ELR (cell line): Measurements from ENCODE around the gene CARNS1.
"Not testable (repeated sequence)": the region's sequence is repeated elsewhere in the genome, so short reads cannot be mapped to it uniquely, and the experiment has no call there.

Source experiments
- DNase-seq: peaks from one replicate; pipeline ENCODE4 v3.0.0-alpha.2; 2015; ENCODE audit warnings: low read depth

The CARNS1 gene

GRCh38 chr11:67409781-67410368 is 5.6 kb upstream of the CARNS1 start:
- DNase-seq: no peak

DNA sequence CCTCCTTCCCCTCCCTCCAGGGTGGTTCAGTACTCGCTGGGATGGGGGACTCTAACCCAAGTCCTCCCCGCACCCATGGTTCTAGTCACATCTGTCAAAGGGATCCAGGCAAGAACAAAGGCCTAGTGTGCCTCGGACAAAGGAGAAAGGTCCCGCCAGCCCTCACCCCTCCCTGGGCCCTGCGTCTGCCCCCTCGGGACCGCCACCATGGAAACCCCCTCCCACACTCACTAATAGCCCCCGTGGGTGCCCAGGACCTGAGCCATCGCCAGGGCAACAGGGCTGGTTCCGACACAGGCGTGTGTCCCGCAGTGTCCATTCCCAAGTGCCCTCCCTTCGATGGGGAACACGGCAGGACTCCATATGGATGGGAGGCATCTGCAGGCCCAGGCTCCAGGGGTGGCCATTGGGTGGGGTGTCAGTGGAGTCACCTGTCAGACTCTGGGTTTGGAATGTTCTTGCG is 5.1 kb upstream of the CARNS1 start:
- no peak for DNase-seq

DNA sequence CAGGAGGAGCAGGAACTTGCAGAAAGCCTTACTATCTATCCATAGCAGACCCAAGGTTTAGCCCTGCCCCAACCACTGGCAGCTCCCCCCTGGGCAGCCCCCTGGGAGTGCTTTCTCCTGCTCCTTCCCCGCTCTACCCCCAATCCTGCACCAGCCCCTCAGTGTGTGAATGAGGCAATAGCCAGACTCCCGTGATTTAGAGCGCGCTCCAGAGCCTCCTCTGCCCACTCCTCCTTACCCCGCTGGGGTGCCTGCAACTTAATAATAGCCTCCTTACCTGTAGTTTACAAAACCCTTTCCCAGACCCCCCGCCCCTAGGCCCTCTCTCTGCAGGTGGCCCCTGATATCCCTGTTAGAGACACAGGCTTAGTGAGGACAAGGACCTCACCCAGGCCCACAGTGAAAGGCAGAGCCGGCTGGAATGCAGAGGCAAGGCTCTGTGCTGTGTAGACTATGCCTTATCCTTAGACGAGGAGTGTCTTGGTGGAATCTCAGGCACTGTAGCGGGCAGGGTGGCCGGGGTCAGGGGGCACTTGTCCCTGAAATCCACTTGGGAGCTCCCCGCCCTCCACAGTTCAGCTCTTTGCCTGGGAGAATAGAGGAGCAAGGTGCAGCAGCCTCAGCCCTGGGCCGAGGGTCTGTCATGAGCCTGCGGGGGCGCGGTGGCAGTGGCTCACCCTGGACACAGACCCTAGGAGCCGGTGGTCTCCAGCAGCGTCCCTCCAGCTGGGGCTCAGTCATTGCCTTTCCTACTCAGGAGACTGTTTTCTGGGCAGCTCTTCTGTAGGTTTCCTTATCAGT is 4.3 kb upstream of the CARNS1 start:
- no peak for DNase-seq

- DNase-seq: no peak
Observed at GRCh38 chr11:67411785-67412152, 3.7 kb upstream of the CARNS1 start.

DNA sequence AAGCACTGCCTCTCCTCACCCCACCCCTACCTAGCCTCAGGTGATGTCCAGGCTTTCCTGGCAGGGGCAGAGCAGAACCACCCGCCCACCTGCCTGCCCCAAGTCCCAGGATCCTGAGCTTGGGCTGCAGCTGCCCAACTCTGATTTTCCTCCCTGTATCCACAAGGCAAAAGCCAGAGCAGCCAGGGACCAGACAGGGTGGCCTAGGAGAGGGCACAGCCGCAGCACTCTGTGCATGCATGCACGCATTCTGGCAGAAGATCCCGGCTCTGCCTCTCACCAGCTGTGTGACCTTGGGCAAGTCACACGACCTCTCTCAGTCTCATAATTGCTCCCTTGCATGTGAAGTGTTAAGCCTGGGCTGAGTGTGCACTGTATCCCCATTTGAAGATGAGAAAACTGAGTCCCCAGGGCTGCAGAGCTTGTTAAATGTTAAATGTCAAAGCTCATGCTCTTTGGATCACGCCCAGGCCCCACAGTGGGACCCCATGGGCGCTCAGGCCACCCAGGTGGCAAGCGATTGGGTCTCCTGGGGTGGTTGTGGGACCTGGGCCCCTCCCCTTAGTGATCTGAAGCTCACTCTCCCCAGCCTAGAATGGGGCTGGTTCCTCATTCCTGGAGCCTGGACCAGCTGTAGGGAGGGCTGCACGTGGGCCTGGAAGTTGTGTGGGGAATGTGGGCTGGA is 2.8 kb upstream of the CARNS1 start:
- no peak for DNase-seq

- DNase-seq: no peak
Observed at GRCh38 chr11:67413266-67413849, 2.1 kb upstream of the CARNS1 start.

- no peak for DNase-seq
Observed at GRCh38 chr11:67416416-67417335, 1.2 kb downstream of the CARNS1 start.

DNA sequence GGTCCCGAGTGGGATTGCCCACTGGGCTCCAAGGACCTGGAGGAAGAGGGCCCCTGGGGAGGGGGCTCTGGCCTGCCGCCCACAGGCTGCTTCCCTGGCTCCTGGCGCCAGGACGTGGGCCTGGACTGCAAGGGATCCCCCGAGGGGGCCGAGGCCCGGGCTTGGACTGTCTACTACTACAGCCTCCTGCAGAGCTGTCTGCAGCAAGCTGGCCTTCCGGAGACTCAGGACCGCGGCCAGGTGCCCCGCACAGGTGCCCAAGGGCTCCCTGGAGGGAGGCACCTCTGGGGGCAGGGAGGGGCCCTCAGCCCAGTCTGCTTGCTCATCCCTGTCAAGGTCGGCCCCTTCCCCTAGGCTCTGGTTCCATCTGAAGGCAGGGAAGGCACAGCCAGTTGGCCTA is 1.9 kb downstream of the CARNS1 start:
- no peak for DNase-seq

DNA sequence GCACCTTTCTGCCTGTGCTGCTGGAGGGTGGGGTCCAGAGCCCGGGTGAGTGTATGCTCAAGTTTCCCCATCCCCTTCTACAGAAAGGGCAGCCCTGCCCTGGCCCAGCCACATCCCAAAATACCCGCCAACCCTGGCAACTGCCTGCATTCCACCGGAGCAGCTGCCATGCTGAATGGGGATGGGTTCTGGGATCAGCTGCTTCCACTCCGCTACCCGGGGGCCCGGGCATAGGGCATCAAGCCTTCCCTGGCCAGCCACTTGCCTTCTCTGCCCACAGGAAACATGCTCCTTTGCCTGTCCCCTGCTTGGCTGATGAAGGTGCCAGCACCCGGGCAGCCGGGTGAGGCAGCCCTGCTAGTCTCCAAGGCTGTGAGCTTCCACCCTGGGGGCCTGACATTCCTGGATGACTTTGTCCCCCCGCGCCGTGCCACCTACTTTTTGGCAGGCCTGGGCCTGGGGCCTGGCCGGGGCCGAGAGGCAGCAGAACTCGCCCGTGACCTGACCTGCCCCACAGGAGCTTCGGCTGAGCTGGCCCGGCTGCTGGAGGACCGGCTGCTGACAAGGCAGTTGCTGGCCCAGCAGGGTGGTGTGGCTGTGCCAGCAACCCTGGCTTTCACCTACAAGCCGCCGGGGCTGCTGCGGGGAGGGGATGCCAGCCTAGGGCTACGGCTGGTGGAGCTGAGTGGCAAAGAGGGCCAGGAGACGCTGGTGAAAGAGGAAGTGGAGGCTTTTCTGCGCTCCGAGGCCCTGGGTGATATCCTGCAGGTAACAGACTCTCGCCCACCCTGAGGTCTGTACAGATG is 3.2 kb downstream of the CARNS1 start:
- no peak for DNase-seq

- DNase-seq: no peak
Observed at GRCh38 chr11:67419325-67420049, 4.0 kb downstream of the CARNS1 start.

DNA sequence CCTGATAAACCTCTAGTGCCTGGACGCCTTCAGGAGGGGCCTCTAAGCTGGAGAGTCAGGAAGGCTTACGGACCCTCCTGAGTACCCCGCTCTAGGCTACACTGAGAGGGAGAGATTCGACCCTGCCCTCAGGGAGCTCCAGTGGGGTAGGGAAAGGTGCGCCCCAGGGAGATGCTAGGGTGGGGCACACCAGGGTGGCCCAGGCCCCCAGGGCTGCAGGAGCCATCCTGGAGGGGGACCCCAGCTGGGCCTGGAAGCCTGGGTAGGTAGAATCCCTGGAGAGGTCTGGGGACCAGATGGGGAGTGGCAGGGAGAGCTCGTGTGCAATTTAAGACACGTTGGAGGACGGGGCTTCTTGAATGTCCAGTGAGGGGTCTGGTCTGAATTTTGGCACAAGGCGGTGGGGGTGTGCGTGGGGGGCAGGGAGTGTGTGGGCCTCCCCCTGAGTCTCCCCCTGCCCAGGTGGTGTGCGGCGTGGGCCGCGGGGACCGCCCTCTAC is 4.7 kb downstream of the CARNS1 start:
- DNase-seq: no peak

DNA sequence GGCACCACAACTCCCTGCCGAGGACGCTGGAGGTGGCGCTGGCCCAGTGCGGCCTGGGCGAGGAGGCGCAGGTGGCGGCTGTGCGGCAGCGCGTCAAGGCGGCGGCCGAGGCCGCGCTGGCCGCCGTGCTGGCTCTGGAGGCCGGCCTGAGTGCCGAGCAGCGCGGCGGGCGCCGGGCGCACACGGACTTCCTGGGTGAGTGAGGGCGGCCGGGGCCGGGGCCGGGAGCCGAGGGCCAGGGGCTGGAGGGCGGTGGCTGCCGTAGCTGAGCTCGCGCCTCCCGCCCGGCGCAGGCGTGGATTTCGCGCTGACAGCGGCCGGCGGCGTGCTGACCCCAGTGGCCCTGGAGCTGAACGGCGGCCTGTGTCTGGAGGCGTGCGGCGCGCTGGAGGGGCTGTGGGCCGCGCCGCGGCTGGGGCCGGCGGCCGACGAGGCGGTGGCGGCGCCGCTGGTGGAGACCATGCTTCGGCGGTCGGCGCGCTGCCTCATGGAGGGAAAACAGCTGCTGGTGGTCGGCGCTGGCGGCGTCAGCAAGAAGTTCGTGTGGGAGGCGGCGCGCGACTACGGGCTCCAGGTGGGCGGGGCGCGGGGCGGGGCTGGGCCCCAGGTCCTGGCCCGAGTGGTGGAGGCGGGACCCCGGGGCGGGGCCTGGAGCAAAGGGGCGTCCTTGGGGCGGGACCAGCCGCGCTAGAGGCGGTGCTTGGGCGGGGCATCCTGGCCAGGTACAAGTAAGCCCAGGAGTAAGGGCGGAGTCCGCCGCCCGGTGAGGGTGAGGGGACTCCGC is 5.4 kb downstream of the CARNS1 start:
- peak; percentile 91 for DNase-seq

DNA sequence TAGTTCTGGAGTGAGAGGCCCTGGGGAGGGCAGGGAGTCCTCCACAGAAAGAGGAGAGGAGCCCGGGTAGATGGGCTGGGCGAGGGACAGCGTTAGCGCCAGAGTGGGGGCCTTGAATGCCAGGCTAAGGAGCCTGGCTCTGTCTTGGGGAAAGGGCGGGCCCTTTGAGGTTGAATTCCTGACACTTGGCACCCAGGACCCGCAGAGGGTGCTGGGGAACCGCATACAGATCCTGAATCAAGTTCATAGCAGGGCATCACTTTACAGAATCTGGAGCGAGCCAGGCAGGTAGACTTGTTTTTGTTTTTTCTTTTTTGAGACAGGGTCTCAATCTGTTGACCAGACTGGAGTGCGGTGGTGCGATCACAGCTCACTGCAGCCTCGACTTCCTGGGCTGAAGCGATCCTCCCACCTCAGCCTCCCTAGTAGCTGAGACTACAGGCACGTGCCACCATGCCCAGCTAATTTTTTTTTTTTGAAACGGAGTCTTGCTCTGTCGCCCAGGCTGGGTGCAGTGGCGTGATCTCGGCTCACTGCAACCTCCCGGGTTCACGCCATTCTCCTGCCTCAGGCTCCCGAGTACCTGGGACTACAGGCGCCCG is 6.1 kb downstream of the CARNS1 start:
- DNase-seq: no peak

DNA sequence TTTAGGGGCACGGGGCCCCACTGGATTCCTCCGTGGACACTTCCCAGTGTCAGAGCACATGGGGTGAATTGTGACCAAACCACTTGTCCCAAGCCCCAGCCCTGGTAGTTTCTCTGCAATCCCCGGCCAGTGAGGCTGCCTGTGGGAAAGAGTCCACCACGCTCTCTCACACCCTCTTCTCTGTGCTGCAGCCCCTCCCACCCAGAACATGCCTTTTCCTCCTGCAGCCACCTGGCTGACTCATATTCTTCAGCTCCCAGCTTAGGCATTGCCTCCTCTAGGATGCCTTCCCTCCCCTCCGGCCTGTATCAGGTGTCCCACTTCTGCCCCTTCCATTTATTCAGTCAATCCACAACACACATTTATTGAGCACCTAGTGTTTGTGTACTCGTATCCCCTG is 7.4 kb downstream of the CARNS1 start:
- DNase-seq: no peak

- DNase-seq: no peak
Observed at GRCh38 chr11:67423466-67423865, 8.0 kb downstream of the CARNS1 start.

DNA sequence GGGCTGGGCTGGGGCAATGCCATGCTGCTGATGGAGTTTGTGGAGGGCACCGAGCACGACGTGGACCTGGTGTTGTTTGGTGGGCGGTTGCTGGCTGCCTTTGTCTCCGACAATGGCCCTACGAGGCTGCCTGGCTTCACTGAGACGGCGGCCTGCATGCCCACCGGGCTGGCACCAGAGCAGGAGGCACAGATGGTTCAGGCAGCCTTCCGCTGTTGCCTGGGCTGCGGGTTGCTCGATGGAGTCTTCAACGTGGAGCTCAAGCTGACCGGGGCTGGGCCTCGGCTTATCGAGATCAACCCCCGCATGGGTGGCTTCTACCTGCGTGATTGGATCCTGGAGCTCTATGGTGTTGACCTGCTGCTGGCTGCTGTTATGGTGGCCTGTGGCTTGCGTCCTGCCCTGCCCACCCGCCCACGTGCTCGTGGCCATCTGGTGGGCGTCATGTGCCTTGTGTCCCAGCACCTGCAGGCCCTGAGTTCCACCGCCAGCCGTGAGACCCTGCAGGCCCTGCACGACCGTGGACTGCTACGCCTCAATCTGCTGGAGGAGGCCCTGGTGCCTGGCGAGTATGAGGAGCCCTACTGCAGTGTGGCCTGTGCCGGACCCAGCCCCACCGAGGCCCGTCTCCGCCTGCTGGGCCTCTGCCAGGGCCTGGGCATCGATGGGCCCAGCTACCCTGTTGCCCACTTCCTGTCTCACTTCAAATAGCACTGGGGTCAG is 8.6 kb downstream of the CARNS1 start:
- DNase-seq: no peak

- not testable (repeated sequence) for DNase-seq
Observed at GRCh38 chr11:67427364-67427859, 11.9 kb downstream of the CARNS1 start.
